Esophagus muscularis mucosa (tissue), 3 donors: ENCODE results near the gene ANKMY2.
"Not testable (repeated sequence)": the region's sequence is repeated elsewhere in the genome, so short reads cannot be mapped to it uniquely, and the experiment has no call there.

Source experiments
- POLR2A ChIP-seq: fragments of 450-650 bp; IDR thresholded peaks from one replicate; pipeline ENCODE4 v1.6.1; 2017; ENCODE audit warnings: antibody characterized with exemption, moderate library complexity, mild to moderate bottlenecking, low read depth
- TF ChIP-seq, protein P1 (sequence below), 3 experiments: fragments of 200-600 bp in 2 of 3; fragments of 450-650 bp in 1 of 3; sonication (generic) in 2 of 3; IDR thresholded peaks; one replicate each; pipeline ENCODE4 v1.5.1; 2017 to 2019; ENCODE audit warnings: antibody characterized with exemption in 3 of 3, mild to moderate bottlenecking in 2 of 3, moderate library complexity in 1 of 3

DNA sequence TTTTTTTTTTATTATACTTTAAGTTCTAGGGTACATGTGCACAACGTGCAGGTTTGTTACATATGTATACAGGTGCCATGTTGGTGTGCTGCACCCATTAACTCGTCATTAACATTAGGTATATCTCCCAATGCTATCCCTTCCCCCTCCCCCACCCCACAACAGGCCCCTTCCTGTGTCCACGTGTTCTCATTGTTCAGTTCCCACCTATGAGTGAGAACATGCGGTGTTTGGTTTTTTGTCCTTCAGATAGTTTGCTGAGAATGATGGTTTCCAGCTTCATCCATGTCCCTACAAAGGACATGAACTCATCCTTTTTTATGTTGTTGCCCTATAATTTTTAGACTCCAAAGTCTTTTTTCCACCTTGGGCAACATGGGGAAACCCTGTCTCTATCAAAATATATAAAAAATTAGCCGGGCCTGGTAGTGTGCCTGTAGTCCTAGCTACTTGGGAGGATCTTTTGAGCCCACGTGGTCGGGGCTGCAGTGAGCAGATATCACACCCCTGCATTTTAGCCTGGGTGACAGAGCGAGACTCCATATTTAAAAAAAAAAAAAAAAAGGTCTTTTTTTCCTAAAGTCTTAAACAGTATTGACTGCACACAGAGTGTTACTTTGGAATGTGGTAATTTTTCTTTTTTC, 14.4 kb upstream of the ANKMY2 start:
- not testable (repeated sequence) for TF ChIP-seq POLR2A
- TF ChIP-seq, protein P1, sequence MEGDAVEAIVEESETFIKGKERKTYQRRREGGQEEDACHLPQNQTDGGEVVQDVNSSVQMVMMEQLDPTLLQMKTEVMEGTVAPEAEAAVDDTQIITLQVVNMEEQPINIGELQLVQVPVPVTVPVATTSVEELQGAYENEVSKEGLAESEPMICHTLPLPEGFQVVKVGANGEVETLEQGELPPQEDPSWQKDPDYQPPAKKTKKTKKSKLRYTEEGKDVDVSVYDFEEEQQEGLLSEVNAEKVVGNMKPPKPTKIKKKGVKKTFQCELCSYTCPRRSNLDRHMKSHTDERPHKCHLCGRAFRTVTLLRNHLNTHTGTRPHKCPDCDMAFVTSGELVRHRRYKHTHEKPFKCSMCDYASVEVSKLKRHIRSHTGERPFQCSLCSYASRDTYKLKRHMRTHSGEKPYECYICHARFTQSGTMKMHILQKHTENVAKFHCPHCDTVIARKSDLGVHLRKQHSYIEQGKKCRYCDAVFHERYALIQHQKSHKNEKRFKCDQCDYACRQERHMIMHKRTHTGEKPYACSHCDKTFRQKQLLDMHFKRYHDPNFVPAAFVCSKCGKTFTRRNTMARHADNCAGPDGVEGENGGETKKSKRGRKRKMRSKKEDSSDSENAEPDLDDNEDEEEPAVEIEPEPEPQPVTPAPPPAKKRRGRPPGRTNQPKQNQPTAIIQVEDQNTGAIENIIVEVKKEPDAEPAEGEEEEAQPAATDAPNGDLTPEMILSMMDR (IDR thresholded peaks at IDR 0.05) = not testable (repeated sequence)
